Measurements from ENCODE around the gene HTR3A.
"Not testable (repeated sequence)": the region's sequence is repeated elsewhere in the genome, so short reads cannot be mapped to it uniquely, and the experiment has no call there.

HTR3A gene

GRCh38 chr11:113974741-113975470, at the start of gene HTR3A:
Gene HTR3A, plus strand, starts transcription at chr11:113975108. Its CDS starts 218 bp downstream, at chr11:113975326.
- no peak for DNase-seq (ENCODE audit: low read depth)

- DNase-seq (ENCODE audit: low read depth): no peak
Observed at GRCh38 chr11:113926273-113927197, 48.4 kb upstream of the HTR3A start.

GRCh38 chr11:113928311-113928710, 46.6 kb upstream of the HTR3A start:
- no peak for DNase-seq (ENCODE audit: low read depth)

- no peak for DNase-seq (ENCODE audit: low read depth)
Observed at GRCh38 chr11:113932788-113933187, 42.1 kb upstream of the HTR3A start.

GRCh38 chr11:113934193-113934592, 40.7 kb upstream of the HTR3A start:
- DNase-seq (ENCODE audit: low read depth): not testable (repeated sequence)

GRCh38 chr11:113934761-113935160, 40.1 kb upstream of the HTR3A start:
- no peak for DNase-seq (ENCODE audit: low read depth)

- DNase-seq (ENCODE audit: low read depth): no peak
Observed at GRCh38 chr11:113935858-113936257, 39.0 kb upstream of the HTR3A start.

GRCh38 chr11:113937918-113938317, 37.0 kb upstream of the HTR3A start:
- no peak for DNase-seq (ENCODE audit: low read depth)

- no peak for DNase-seq (ENCODE audit: low read depth)
Observed at GRCh38 chr11:113942256-113942655, 32.7 kb upstream of the HTR3A start.

- not testable (repeated sequence) for DNase-seq (ENCODE audit: low read depth)
Observed at GRCh38 chr11:113946162-113946561, 28.7 kb upstream of the HTR3A start.

GRCh38 chr11:113947994-113948393, 26.9 kb upstream of the HTR3A start:
- DNase-seq (ENCODE audit: low read depth): no peak

- DNase-seq (ENCODE audit: low read depth): no peak
Observed at GRCh38 chr11:113949891-113950290, 25.0 kb upstream of the HTR3A start.

- no peak for DNase-seq (ENCODE audit: low read depth)
Observed at GRCh38 chr11:113951537-113951936, 23.4 kb upstream of the HTR3A start.

GRCh38 chr11:113952070-113952469, 22.8 kb upstream of the HTR3A start:
- no peak for DNase-seq (ENCODE audit: low read depth)

GRCh38 chr11:113952588-113952987, 22.3 kb upstream of the HTR3A start:
- no peak for DNase-seq (ENCODE audit: low read depth)

GRCh38 chr11:113954235-113954634, 20.7 kb upstream of the HTR3A start:
- DNase-seq (ENCODE audit: low read depth): no peak

- no peak for DNase-seq (ENCODE audit: low read depth)
Observed at GRCh38 chr11:113956986-113957385, 17.9 kb upstream of the HTR3A start.

- no peak for DNase-seq (ENCODE audit: low read depth)
Observed at GRCh38 chr11:113960702-113961330, 14.1 kb upstream of the HTR3A start.

- DNase-seq (ENCODE audit: low read depth): no peak
Observed at GRCh38 chr11:113967361-113967760, 7.5 kb upstream of the HTR3A start.

- DNase-seq (ENCODE audit: low read depth): no peak
Observed at GRCh38 chr11:113971506-113972195, 3.3 kb upstream of the HTR3A start.

GRCh38 chr11:113977071-113977490, 2.2 kb downstream of the HTR3A start:
- no peak for DNase-seq (ENCODE audit: low read depth)

GRCh38 chr11:113977701-113978100, 2.8 kb downstream of the HTR3A start:
- DNase-seq (ENCODE audit: low read depth): no peak
